ENCODE measurements around the gene ZBTB9.

The ZBTB9 gene

DNA sequence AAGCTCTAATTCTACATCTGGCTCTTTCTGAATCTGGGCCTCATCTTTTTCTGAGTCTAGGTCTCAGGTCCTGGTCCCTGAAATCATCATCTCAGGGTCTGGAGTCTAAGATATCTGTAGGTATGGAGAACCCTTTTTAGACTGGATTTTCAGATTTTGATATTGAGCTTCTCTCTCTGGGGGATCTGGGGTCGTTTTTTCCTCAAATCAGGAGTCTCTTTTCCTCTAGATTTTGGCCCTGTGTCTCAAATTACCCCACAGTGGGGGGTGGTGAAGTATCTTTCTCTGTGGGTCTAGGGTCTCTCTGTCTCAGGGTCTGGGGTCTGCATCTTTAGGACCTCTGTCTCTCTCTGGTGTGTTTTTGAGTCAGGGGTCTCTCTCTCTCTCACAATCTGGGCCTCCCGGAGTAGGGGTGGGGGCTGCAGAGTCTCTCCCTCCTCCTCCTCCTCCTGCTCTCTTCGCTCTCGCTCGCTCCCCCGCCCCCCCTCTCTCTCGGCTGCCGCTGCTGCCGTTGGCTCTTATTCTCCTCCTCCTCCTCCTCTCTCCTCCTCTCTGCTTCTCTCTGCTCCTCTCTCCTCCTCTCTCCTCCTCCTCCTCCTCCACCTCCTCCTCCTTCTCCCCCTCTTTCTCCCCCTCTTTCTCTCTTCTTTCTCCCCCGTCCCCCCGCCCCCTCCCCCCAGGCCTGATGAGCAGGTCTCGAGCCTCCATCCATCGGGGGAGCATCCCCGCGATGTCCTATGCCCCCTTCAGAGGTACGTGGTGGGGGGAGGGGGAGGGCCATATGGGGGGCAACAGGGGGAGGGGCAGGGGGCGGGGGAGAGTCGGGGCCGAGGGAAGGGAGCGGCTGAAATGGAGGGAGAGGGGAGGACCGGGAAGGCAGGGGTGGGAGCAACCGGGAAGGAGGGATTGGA is 34.5 kb upstream of the ZBTB9 start, which contains the start of gene SYNGAP1:
SYNGAP1 (plus strand) TSS at position 486 of the 911 bp plus-strand sequence; CDS start at position 686, 200 bp downstream.
- DNase-seq: no peak

DNA sequence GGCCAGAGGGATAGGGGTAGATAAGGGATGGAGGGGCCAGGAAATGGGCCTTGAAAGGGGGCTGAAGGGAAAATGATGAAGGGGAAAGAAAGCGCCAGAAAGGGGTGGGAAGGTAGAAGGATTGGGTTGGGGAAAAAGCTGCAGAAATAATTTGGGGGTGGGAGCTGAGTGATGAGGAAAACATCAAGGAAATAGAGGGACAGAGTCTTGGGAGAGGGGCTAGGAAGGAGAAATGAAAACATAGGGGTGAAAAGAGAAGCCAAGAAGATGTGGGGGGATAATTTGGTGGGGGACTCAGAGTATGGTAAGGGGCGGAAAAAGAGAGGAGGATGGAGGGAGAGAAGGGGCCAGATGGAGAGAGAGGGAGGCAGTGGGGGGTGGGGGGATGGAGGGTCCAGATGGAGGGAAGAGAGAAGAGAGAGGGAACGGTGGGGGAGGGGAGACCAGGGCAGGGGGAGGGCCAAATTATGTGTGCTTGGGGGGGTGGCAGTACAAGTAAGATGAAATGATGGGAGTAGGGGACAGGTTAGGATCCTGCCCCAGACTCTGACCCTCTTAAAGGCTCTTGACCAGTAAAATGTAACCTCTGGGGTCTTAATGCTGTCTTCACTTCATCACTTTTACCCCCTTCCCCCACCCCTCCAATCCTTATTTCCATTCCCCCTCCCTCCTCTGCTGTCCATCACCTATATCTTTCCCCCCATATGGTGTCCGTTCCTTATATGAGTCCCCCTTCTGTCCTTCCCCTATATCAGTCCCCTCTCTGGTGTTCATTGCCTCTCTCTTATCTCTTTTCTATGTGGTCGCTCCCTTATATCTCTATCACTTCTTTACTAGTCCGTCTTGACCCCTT is 33.7 kb upstream of the ZBTB9 start:
- DNase-seq: no peak

DNA sequence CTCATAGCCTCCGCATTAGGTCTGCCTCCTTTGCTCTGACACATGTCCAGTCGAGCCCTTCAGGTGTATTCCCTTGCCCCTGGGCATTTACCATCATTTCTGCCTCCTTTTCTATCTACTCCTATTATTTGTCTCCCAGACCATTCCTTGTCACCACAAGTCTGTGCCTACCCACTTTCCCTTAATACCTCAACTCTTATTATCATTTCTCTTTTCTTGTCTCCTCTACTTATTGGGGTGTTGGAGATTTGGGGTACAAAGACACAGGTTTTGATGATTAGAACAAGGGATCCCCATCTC is 33.1 kb upstream of the ZBTB9 start:
- no peak for DNase-seq

DNA sequence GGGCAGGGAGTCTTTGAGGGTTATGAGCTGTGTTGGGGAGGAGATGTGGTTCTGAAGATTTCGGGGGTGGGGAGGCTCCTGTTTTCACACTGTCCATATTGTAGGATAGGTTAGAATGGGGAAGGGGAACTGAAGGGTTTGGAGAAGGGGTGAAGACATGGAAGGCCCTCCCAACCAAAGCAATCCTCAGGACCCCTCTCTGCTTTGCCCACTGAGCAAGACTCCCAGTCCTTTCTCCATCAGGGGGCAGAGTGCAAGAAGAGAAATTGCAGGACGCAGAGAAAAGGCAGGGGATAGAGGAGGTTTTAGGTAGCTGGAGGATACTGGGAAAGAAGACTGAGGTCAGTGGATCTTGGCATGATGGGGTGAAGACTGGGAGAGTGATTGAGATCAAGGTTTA is 30.6 kb upstream of the ZBTB9 start:
- no peak for DNase-seq

DNA sequence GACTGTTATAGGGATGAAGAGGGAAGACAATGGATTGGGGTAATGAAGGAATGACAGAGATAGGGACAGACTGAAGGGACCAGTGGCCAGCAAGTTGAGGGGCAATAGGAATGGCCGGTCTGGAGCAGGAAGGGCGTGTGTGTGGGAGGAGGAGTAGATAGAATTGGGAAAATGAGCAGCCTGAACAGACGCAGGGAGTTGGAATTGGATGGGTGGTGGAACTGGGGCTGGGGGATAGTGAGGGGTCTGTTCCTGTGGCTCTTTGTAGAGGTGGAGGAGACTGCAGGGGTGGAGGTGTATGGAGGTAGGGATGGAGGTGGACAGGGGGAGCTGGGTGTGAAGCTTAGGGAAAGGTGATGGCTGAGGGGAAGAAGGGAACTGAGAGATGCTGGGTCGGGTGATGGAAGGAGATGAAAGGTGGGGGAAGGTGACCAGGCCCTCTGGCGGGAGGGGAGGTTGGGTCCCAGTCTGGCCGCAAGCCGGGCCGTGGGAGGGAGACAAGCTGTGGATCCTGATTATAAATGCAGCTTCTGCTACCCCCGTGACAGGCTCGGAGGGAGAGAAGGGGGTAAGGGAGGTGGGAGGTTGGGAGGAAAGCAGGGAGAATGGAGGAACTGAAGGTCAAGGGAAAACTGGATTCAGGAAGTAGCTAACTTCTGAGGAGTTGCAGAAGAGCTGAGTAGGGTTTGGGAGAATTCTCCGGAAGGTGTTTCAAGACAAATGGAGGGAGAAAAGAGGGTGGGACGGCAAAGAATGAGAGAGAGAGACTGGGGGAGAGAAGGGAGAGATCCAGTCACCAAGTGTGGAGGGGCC is 29.3 kb upstream of the ZBTB9 start:
- DNase-seq: no peak

- DNase-seq: peak; percentile 84 to 86
Measured at GRCh38 chr6:33425668-33426577, 28.5 kb upstream of the ZBTB9 start.

DNA sequence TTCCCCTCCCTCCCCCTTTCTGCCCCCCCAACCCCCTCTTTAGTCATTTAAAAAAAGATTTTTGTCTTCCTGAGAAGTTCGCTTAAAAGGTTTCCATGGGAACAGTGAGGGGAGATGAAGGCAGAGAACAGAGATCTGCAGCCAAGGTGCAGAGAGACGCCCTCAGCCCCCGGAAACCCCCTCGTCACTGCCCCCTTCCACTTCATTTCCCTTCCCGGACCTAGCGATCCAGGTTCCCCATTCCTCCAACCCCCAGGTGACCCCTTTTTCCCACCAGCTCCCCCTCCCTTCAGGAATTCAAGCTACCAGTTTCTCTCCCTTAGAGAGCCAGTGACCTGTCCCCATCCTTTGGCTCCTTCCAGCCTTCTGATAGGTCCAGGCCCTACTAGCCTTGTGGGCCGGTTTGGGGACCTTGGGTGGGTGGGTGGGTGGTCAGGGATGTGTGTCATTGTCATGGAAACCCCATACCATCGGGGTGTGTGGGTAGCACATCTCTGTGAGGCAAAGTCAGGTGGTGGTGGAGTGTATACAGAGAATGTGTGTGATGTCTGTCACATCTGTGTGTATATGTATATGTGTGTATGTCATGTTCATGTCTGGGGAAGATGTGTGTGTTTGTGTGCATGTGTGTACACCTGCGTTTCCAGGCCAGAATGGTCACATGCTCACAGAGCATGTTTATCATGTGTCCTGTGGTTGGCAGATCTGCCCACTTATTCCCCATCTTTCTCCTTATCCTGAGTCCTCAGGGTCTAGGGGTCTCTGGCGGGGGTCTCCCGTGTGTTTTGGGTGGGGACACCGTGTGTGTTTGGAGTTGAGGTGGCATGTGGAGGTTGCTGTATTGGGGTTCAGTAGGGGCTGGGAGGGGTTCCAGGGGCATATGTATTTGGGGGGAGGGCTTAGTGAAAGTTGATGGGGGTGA is 27.5 kb upstream of the ZBTB9 start:
- no peak for DNase-seq

DNA sequence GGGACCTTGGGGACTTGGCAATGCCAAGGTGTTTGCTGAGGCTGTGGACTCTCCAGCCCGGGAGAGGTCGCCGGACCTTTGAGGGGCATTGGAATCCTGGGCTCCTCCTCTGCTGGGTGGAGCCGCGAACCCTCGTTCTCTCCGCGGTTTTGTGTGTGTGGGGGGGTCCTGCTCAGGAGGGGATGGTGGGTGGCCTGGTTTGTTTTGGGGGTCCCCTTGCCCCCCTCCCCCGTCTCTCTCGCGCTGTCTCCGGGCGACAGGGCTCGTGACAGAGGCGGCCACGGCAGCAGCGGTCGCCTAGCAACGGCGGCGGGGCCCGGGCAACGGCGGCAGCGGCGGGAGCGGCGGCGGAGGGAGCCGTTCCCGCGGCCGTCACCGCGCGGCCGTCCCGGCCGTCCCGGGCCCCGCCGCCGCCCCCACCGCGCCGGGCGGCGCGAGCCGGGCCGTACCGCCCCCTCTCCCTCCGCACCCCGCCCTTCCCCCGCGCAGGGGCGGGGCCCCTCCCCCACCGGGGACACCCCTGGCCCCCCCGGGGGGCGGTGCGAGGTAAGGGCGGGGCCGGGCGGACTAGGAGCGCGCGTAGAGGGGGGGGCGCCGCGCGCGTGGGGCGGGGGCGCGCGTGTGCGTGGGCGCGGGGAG is 26.7 kb upstream of the ZBTB9 start:
- DNase-seq: no peak

- peak; percentile 53 to 74 for DNase-seq
Measured at GRCh38 chr6:33428224-33428965, 26.0 kb upstream of the ZBTB9 start.

DNA sequence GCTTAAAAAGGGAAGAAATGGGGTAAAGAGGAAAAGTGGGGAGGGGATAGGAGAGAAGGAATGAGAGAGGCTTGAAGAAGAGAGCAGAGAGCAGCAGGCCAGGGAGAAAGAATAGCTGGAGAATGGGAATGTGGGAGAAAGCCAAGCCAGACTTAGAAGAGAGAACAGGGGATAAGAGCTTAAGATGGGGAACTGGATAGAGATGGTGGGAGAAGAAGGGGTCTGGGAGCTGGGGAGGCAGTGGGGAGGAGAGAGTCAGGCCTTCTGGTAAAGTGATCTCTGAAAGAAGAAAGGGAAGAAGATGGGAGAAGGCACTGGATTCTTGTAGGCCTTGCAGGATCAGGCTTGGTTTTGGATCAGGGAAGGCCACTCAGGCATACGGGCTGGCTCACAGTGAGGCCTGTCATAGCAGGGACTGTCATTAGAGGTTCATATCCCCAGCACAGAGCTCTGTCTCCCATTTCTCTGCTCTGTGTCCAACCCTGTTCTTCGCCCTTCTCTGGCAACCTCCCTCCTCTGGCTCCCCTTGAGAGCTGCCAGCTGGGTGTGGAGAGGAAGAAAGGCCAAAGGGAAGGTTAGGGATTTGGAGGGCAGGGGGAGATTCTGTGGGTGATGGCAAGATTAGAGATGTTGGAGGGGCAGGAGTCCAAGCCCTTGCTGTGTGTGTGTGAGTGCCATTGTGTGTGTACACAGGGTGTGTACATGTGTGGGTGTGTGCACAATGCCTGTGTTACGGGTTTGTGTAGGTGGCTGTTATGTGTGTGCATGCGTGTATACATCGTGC is 25.2 kb upstream of the ZBTB9 start:
- no peak for DNase-seq

GRCh38 chr6:33429750-33430052 is 24.7 kb upstream of the ZBTB9 start:
- no peak for DNase-seq

DNA sequence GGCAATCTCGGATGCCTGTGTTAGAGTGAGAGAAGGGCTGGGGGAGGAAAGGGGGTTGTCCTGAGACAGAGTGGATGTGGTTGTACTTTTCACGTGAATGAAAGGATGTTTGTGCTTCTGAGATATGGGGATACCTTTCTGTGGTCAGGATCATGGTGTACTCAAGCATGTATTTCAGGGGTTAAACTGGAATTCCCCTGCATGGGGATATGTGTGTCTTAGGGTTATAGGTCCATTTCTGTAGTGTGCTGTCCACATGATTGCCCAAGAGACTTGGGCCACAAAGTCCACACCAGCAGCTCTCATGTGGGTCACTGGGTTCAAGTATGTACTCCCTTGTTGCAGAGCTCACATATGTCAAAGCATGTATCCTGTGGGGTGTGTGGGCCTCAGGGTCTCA is 24.0 kb upstream of the ZBTB9 start:
- no peak for DNase-seq

DNA sequence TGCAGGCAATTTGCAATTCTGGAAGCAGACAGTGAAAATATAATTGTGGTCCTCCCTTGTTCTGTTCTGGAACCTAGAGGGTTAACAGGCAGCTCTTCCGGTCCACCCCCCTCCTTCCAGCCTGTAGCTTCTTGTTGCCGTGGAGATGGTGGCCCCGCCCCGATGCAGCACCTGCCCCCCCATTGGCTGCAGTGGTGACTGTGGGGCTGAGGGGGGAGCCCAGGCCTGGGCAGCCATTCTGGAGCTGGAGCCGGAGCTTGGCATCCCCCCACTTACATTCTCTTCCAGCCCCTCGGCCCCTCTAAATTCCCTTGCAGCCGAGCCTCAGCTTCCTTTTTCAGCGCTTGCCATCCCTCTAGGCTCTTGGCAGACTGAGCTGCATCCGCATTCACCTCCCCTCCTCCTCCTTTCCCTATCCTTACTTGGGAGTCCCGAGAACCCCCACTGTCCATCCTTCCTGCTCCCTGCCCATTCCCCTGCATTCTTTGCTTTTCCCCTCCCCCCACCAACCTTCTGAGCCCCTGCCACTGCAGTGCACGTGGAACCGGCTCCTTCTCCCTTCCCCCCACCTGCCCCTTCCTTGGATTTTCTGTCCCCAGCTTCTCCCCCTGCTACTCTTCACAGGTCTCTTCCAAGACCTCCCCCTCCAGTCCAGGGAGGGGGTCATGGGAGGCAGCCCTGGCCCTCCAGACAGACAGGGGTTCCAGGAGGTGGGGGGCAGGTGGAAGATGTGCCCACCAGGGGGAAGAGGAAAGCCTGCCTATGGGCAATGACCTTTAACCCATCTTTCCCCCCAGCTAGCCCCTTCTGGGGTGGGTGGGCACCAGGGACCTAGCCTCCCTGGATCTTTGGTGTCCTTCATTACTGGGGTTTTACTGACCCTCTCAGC is 23.1 kb upstream of the ZBTB9 start:
- DNase-seq: peak; percentile 33 to 46

GRCh38 chr6:33431880-33432541 is 22.4 kb upstream of the ZBTB9 start:
- DNase-seq: no peak

GRCh38 chr6:33432546-33432945 is 21.8 kb upstream of the ZBTB9 start:
- DNase-seq: no peak

- DNase-seq: no peak
Measured at GRCh38 chr6:33433001-33433543, 21.3 kb upstream of the ZBTB9 start.
